HCT116 (cell line): ENCODE results near the gene DNAH7. TPM values are rescaled to one million over a fixed set of nuclear protein-coding genes. Genes with fewer than 3 reads are reported as not detected.

Experiments
- ATAC-seq: fragments of 200-7000 bp; cut with Tn5 transposase; 2 replicates; pipeline ENCODE4 v1.9.1; 2020; ENCODE audit warnings: mild to moderate bottlenecking, moderate library complexity
- BruUV-seq: library from RNA; stranded (reverse); fragments of 400-500 nt; replicated peaks from 2 replicates; lab custom pipeline; 2021; lab: Mats Ljungman, UMichigan
- CTCF ChIA-PET: fragments of 300-600 bp; sonication (Branson Sonifier 250); formaldehyde crosslinking; loops from one replicate; lab custom pipeline; 2021; ENCODE audit warnings: antibody characterized with exemption; lab: Charles Lee
- POLR2A ChIA-PET: fragments of 300-600, 350-600 bp; sonication (Branson Sonifier 250); formaldehyde crosslinking; loops from one replicate; lab custom pipeline; 2021; ENCODE audit warnings: antibody characterized with exemption; lab: Charles Lee
- RAD21 ChIA-PET, 2 experiments: fragments of 300-600 bp; sonication (Branson Sonifier 250); formaldehyde crosslinking; loops; one replicate each; lab custom pipeline; 2023; ENCODE audit warnings: low total read pairs in 2 of 2; ENCODE audit not compliant: uncharacterized antibody in 2 of 2, unreplicated experiment in 2 of 2, low non-redundant PET in 1 of 2; lab: Charles Lee
- DNase-seq: peaks from one replicate; pipeline ENCODE4 v3.0.0-alpha.2; 2010; ENCODE audit warnings: low read depth, low spot score
- H2AFZ ChIP-seq: fragments of 200-600 bp; shearing (Covaris generic), sonication (generic); 2 replicates; pipeline ENCODE4 v1.6.1; 2017; ENCODE audit warnings: low read depth, mixed run types, mixed read lengths, antibody characterized with exemption, low read length; ENCODE audit not compliant: poor library complexity, severe bottlenecking
- H3K27ac ChIP-seq: 2 replicates; pipeline ENCODE4 v1.5.1; 2012; ENCODE audit warnings: low read depth, low read length
- H3K27me3 ChIP-seq: fragments of 200-600 bp; sonication (generic); 2 replicates; pipeline ENCODE4 v1.6.1; 2016; ENCODE audit warnings: mixed run types, low read length, mixed read lengths; ENCODE audit not compliant: insufficient read depth
- H3K36me3 ChIP-seq, 2 experiments: fragments of 200-500 bp in 1 of 2; fragments of 200-600 bp in 1 of 2; sonication (Bioruptor generic) in 1 of 2; sonication (generic) in 1 of 2; 2 replicates each; pipeline versions ENCODE4 v1.5.1 to v1.6.1; 2014 to 2016; ENCODE audit warnings: low read length in 2 of 2, inconsistent platforms in 1 of 2, mixed read lengths in 1 of 2, mixed run types in 1 of 2; ENCODE audit not compliant: insufficient read depth in 2 of 2, control insufficient read depth in 1 of 2
- H3K4me1 ChIP-seq, 2 experiments: fragments of 200-600 bp in 1 of 2; sonication (generic) in 1 of 2; 2 replicates each; pipeline versions ENCODE4 v1.5.1 to v1.6.1; 2012 to 2017; ENCODE audit warnings: low read length in 2 of 2, inconsistent platforms in 1 of 2, mild to moderate bottlenecking in 1 of 2, mixed read lengths in 1 of 2, mixed run types in 1 of 2, moderate library complexity in 1 of 2; ENCODE audit not compliant: insufficient read depth in 2 of 2, control insufficient read depth in 1 of 2
- H3K4me2 ChIP-seq: fragments of 200-600 bp; sonication (generic); 2 replicates; pipeline ENCODE4 v1.6.1; 2017; ENCODE audit warnings: mixed run types, low read length, mixed read lengths
- H3K4me3 ChIP-seq, 2 experiments: fragments of 200-600 bp in 1 of 2; sonication (generic) in 1 of 2; replicated peaks in 1 of 2; 2 replicates each; pipeline ENCODE4 v1.5.1; 2011 to 2016; ENCODE audit warnings: low read length in 2 of 2, control low read depth in 1 of 2, low read depth in 1 of 2, mild to moderate bottlenecking in 1 of 2, mixed read lengths in 1 of 2, mixed run types in 1 of 2
- H3K79me2 ChIP-seq: fragments of 200-600 bp; sonication (generic); 2 replicates; pipeline ENCODE4 v1.6.1; 2017; ENCODE audit warnings: mild to moderate bottlenecking, mixed run types, low read length, moderate library complexity, mixed read lengths; ENCODE audit not compliant: insufficient read depth
- H3K9ac ChIP-seq: fragments of 200-600 bp; sonication (generic); 2 replicates; pipeline ENCODE4 v1.6.1; 2016; ENCODE audit warnings: low read length, mixed read lengths
- H3K9me2 ChIP-seq: fragments of 200-600 bp; sonication (generic), shearing (Covaris generic); 2 replicates; pipeline ENCODE4 v1.6.1; 2017; ENCODE audit warnings: mixed run types, mild to moderate bottlenecking, moderate library complexity; ENCODE audit not compliant: insufficient read depth
- H3K9me3 ChIP-seq, 2 experiments: fragments of 200-500 bp in 1 of 2; fragments of 200-600 bp in 1 of 2; sonication (Bioruptor generic) in 1 of 2; sonication (generic) in 1 of 2; 2 replicates each; pipeline ENCODE4 v1.6.1; 2014 to 2017; ENCODE audit warnings: low read length in 2 of 2, mixed read lengths in 2 of 2, inconsistent platforms in 1 of 2, low read depth in 1 of 2, mild to moderate bottlenecking in 1 of 2, mixed run types in 1 of 2, moderate library complexity in 1 of 2; ENCODE audit not compliant: control insufficient read depth in 1 of 2, insufficient read depth in 1 of 2
- H4K20me1 ChIP-seq: fragments of 200-600 bp; sonication (generic), shearing (Covaris generic); 2 replicates; pipeline ENCODE4 v1.6.1; 2017; ENCODE audit warnings: mixed run types, mild to moderate bottlenecking, moderate library complexity; ENCODE audit not compliant: insufficient read depth
- CBX3 ChIP-seq: IDR thresholded peaks from 2 replicates; pipeline ENCODE4 v1.6.1; 2012; ENCODE audit warnings: low read depth
- CEBPB ChIP-seq: IDR thresholded peaks from 2 replicates; pipeline ENCODE4 v1.6.1; 2012; ENCODE audit warnings: low read depth
- EGR1 ChIP-seq: IDR thresholded peaks from 2 replicates; pipeline ENCODE4 v1.6.1; 2012; ENCODE audit warnings: low read depth
- ELF1 ChIP-seq: IDR thresholded peaks from 2 replicates; pipeline ENCODE4 v1.6.1; 2012; ENCODE audit warnings: low read depth, borderline replicate concordance
- EZH2 ChIP-seq: fragments of 200-600 bp; sonication (generic); IDR thresholded peaks from 2 replicates; pipeline ENCODE4 v1.6.1; 2017; ENCODE audit warnings: antibody characterized with exemption, mixed run types
- EZH2phosphoT487 ChIP-seq: fragments of 200-600 bp; IDR thresholded peaks from 2 replicates; pipeline ENCODE4 v1.6.1; 2018; ENCODE audit warnings: antibody characterized with exemption, borderline replicate concordance
- FOSL1 ChIP-seq: IDR thresholded peaks from 2 replicates; pipeline ENCODE4 v1.6.1; 2012; ENCODE audit warnings: low read depth
- JUND ChIP-seq: IDR thresholded peaks from 2 replicates; pipeline ENCODE4 v1.6.1; 2012
- POLR2A ChIP-seq: IDR thresholded peaks from 2 replicates; pipeline ENCODE4 v1.7.0; 2011; ENCODE audit warnings: borderline replicate concordance; ENCODE audit not compliant: insufficient read depth, insufficient read length; ENCODE audit errors: extremely low read depth
- POLR2AphosphoS5 ChIP-seq: IDR thresholded peaks from 2 replicates; pipeline ENCODE4 v1.6.1; 2011; ENCODE audit warnings: mild to moderate bottlenecking, low read depth, low read length, moderate library complexity
- RAD21 ChIP-seq: IDR thresholded peaks from 2 replicates; pipeline ENCODE4 v1.6.1; 2012; ENCODE audit warnings: low read depth, mild to moderate bottlenecking
- SIN3A ChIP-seq: IDR thresholded peaks from 2 replicates; pipeline ENCODE4 v1.6.1; 2012; ENCODE audit warnings: low read depth
- TCF7L2 ChIP-seq: IDR thresholded peaks from 2 replicates; pipeline ENCODE4 v1.7.0; 2011; ENCODE audit warnings: borderline replicate concordance, inconsistent platforms; ENCODE audit not compliant: insufficient read depth, insufficient read length; ENCODE audit errors: extremely low read depth
- YY1 ChIP-seq: IDR thresholded peaks from 2 replicates; pipeline ENCODE4 v1.6.1; 2011; ENCODE audit warnings: low read length, low read depth, moderate library complexity, mild to moderate bottlenecking; ENCODE audit not compliant: insufficient replicate concordance; ENCODE audit errors: extremely low read depth
- ZFX ChIP-seq: fragments of 450-650 bp; IDR thresholded peaks from 2 replicates; pipeline ENCODE4 v1.6.1; 2017
- ZNF274 ChIP-seq: fragments of 200-500 bp; sonication (Bioruptor generic); IDR thresholded peaks from 2 replicates; pipeline ENCODE4 v1.6.1; 2014; ENCODE audit warnings: mild to moderate bottlenecking, low read depth, low read length, inconsistent platforms
- intact Hi-C: fragments of 100-400 bp; cut with micrococcal nuclease; formaldehyde crosslinking; loops from 2 replicates; pipeline ENCODE4 v1.10.0; 2022
- total RNA-seq: library from RNA; stranded (reverse); gene quantifications from one replicate; pipeline ENCODE4 v1.2.1, GENCODE V29; 2021; ENCODE audit not compliant: unreplicated experiment
- TF ChIP-seq, protein P1 (sequence below): IDR thresholded peaks from 2 replicates; pipeline ENCODE4 v1.6.1; 2011; ENCODE audit warnings: mild to moderate bottlenecking, low read length, moderate library complexity; ENCODE audit not compliant: insufficient replicate concordance; ENCODE audit errors: extremely low read depth
- TF ChIP-seq, protein P2 (sequence below): IDR thresholded peaks from 2 replicates; pipeline ENCODE4 v1.6.1; 2012
- TF ChIP-seq, protein P3 (sequence below): IDR thresholded peaks from 2 replicates; pipeline ENCODE4 v1.6.1; 2012

DNAH7 gene
- total RNA-seq, 1 experiment from 2014 or later, result not detected

DNA sequence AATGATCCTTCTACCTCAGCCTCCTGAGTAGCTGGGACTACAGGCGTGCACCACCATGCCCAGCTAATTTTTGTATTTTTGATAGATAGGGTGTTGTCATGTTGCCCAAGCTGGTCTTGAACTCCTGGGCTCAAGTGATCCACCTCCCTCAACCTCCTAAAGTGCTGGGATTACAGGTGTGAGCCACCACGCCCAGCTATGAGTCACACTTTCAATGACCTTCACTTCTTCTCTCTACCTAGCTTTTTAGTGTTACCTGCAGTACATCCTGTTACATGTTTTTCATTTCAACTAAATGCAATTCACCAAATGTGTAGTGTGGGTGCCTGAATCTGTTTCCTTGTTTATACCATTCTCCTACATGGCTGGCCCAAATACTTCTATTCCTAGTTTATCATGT is 347.6 kb downstream of the DNAH7 start:
- no TSS peak for BruUV-seq
- ChIA-PET CTCF (no interaction called here), RAD21 (no interaction called here), POLR2A (no interaction called here)
- no peaks in the 10 kb centered on the region for H3K27me3 ChIP-seq
- intact Hi-C loops, result no loop called here
- H3K36me3 ChIP-seq, result peaks cover 3 to 11% of the 10 kb centered on the region in 2 experiments; a peak in 1 of 4 replicates
- TF ChIP-seq RAD21 (no peak), FOSL1 (peak; percentile 59), CBX3 (0 out of 2 replicates have a peak, but pooled peaks have one; percentile 34), EGR1 (no peak), JUND (peak; percentile 59)
- H2AFZ ChIP-seq, result no peak overlapping the region
- H3K4me1 ChIP-seq, result peaks cover 0 to 13% of the 10 kb centered on the region in 2 experiments; a peak in 2 of 4 replicates
- peak overlapping the region; percentile 30 for H3K4me2 ChIP-seq
- no peak overlapping the region for H3K4me3 ChIP-seq
- H4K20me1 ChIP-seq, result no peaks in the 10 kb centered on the region
- ATAC-seq (peak; percentile 53; the same call in 1 of the 2 replicates), DNase-seq (peak; percentile 2)
- H3K9me2 ChIP-seq, result no peaks in the 10 kb centered on the region
- H3K9ac ChIP-seq, result no peak overlapping the region
- H3K27ac ChIP-seq, result no peak overlapping the region
- H3K79me2 ChIP-seq, result peaks cover 6% of the 10 kb centered on the region
- H3K9me3 ChIP-seq, result no peaks in the 10 kb centered on the region

DNA sequence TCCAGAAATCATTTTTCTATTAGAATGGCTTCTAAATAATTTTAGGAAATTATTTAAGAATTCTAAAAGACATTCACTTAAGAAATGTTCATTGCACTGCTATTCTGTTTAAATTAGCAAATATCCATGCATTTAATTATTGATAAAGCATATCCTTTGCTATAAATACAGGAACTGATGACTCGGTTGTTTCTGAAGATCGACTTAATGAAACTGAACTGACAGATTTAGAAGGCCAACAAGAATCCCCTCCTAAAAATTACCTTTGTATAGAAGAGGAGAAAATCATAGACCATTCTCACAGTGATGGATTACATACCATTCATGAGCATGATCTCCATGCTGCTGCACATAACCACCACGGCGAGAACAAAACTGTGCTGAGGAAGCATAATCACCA is 352.2 kb downstream of the DNAH7 start:
- intact Hi-C loops, result no loop called here
- H3K27me3 ChIP-seq, result no peaks in the 10 kb centered on the region
- no peaks in the 10 kb centered on the region for H3K9me3 ChIP-seq
- ATAC-seq, result no peak
- H3K36me3 ChIP-seq, result peaks cover 3 to 11% of the 10 kb centered on the region in 2 experiments; a peak in 1 of 4 replicates
- BruUV-seq, result no TSS peak
- no peak overlapping the region for H3K4me3 ChIP-seq
- no peak overlapping the region for H3K27ac ChIP-seq
- no peak for DNase-seq
- H3K9ac ChIP-seq, result no peak overlapping the region
- no peaks in the 10 kb centered on the region for H3K9me2 ChIP-seq
- ChIA-PET POLR2A (no interaction called here), CTCF (interaction anchor here (1.1 kb wide), 1 partner anchor 350 kb away, joined by 3 read pairs; no protein-coding TSS in a partner anchor), RAD21 (no interaction called here)
- no peaks in the 10 kb centered on the region for H4K20me1 ChIP-seq
- no peak overlapping the region for H2AFZ ChIP-seq
- TF ChIP-seq EGR1 (no peak), CBX3 (no peak), TCF7L2 (no peak), POLR2A (no peak), CEBPB (no peak), POLR2AphosphoS5 (no peak), ZFX (no peak), JUND (no peak), ZNF274 (no peak), SIN3A (no peak), EZH2phosphoT487 (no peak), ELF1 (no peak), EZH2 (no peak), YY1 (no peak), RAD21 (no peak), FOSL1 (no peak)
- TF ChIP-seq, protein P1, sequence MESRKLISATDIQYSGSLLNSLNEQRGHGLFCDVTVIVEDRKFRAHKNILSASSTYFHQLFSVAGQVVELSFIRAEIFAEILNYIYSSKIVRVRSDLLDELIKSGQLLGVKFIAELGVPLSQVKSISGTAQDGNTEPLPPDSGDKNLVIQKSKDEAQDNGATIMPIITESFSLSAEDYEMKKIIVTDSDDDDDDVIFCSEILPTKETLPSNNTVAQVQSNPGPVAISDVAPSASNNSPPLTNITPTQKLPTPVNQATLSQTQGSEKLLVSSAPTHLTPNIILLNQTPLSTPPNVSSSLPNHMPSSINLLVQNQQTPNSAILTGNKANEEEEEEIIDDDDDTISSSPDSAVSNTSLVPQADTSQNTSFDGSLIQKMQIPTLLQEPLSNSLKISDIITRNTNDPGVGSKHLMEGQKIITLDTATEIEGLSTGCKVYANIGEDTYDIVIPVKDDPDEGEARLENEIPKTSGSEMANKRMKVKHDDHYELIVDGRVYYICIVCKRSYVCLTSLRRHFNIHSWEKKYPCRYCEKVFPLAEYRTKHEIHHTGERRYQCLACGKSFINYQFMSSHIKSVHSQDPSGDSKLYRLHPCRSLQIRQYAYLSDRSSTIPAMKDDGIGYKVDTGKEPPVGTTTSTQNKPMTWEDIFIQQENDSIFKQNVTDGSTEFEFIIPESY, result no peak
- TF ChIP-seq, protein P2, sequence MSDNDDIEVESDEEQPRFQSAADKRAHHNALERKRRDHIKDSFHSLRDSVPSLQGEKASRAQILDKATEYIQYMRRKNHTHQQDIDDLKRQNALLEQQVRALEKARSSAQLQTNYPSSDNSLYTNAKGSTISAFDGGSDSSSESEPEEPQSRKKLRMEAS, result no peak
- TF ChIP-seq, protein P3, sequence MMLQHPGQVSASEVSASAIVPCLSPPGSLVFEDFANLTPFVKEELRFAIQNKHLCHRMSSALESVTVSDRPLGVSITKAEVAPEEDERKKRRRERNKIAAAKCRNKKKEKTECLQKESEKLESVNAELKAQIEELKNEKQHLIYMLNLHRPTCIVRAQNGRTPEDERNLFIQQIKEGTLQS, result no peak
- peaks cover 0 to 13% of the 10 kb centered on the region in 2 experiments; a peak in 2 of 4 replicates for H3K4me1 ChIP-seq
- H3K79me2 ChIP-seq, result peaks cover under 1% of the 10 kb centered on the region
- no peak overlapping the region for H3K4me2 ChIP-seq
